ENCODE data around the gene ATP8A2.

DNA sequence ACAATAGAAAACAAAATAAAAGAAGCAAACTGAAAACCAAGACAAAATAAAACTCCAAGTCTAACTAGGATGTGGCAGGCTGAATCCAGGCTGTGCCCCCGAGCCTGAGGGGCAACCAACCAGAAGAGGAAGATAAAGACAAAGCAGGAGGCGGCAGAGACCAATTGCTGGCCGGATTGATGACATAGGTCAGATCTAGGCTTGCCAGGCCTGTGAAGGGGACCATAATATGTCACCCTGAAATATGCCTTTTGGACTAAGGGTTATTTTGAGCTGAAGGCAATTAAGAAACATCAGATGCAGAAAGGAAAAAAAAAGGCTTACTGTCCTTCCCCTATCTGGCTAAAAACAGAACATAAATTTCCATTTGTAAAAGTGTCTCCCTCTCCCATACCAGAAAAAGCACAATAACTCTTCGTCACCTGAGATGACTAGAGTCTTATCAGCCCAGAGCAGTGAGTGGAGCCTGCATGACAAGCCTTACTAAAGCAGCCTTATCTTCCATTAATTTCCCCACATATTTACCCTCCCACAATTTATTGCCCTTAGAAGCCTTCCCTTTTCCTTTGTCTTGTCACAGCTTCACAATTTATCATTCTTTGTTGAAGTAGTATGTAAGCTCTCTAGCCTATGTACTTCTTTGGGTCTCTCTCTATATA, 22.8 kb downstream of the ATP8A2 start:
- no peak for TF ChIP-seq SRF (IDR thresholded peaks at IDR 0.05; ENCODE audit: low read depth in 2 of 2, low read length in 2 of 2)
- TF ChIP-seq EP300 (IDR thresholded peaks at IDR 0.05; ENCODE audit: borderline replicate concordance in 1 of 2, control insufficient read depth in 1 of 2, low read depth in 2 of 2, low read length in 2 of 2) = no peak
- TF ChIP-seq, protein P1, sequence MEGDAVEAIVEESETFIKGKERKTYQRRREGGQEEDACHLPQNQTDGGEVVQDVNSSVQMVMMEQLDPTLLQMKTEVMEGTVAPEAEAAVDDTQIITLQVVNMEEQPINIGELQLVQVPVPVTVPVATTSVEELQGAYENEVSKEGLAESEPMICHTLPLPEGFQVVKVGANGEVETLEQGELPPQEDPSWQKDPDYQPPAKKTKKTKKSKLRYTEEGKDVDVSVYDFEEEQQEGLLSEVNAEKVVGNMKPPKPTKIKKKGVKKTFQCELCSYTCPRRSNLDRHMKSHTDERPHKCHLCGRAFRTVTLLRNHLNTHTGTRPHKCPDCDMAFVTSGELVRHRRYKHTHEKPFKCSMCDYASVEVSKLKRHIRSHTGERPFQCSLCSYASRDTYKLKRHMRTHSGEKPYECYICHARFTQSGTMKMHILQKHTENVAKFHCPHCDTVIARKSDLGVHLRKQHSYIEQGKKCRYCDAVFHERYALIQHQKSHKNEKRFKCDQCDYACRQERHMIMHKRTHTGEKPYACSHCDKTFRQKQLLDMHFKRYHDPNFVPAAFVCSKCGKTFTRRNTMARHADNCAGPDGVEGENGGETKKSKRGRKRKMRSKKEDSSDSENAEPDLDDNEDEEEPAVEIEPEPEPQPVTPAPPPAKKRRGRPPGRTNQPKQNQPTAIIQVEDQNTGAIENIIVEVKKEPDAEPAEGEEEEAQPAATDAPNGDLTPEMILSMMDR (IDR thresholded peaks at IDR 0.05 in 2 of 3, conservative IDR thresholded peaks at IDR 0.05 in 1 of 3; ENCODE audit: control insufficient read depth in 2 of 3, extremely low read depth in 1 of 3, insufficient read depth in 1 of 3, low read depth in 3 of 3, low read length in 3 of 3) = no peak
- TF ChIP-seq SP1 (IDR thresholded peaks at IDR 0.05; ENCODE audit: low read depth, low read length) = no peak
- no peak for TF ChIP-seq KDM1A (IDR thresholded peaks at IDR 0.05; ENCODE audit: borderline replicate concordance)
- TF ChIP-seq FOXK2 (IDR thresholded peaks at IDR 0.05) = no peak
- TF ChIP-seq NRF1 (conservative IDR thresholded peaks at IDR 0.05; ENCODE audit: low read depth, low read length) = no peak
- no peak for TF ChIP-seq SIN3A (IDR thresholded peaks at IDR 0.05; ENCODE audit: low read depth, low read length)
- TF ChIP-seq JUNB (IDR thresholded peaks at IDR 0.05) = no peak
- TF ChIP-seq RAD21 (IDR thresholded peaks at IDR 0.05; ENCODE audit: insufficient read depth, low read depth, low read length) = no peak
- no peak for TF ChIP-seq CREM (IDR thresholded peaks at IDR 0.05; ENCODE audit: low read depth)

Data from GM12878 (cell line).